Testis (tissue), 2 donors: Measurements from ENCODE around the gene PAX8.

Experiments
- POLR2A ChIP-seq: fragments of 450-650 bp; IDR thresholded peaks from one replicate; pipeline ENCODE4 v1.6.1; 2017; ENCODE audit warnings: antibody characterized with exemption, mild to moderate bottlenecking, moderate library complexity
- TF ChIP-seq, protein P1 (sequence below), 3 experiments: fragments of 450-650 bp in 2 of 3; fragments of 200-600 bp in 1 of 3; sonication (generic) in 1 of 3; IDR thresholded peaks; one replicate each; pipeline ENCODE4 v1.5.1; 2016 to 2019; ENCODE audit warnings: antibody characterized with exemption in 3 of 3, mild to moderate bottlenecking in 2 of 3, moderate library complexity in 1 of 3

DNA sequence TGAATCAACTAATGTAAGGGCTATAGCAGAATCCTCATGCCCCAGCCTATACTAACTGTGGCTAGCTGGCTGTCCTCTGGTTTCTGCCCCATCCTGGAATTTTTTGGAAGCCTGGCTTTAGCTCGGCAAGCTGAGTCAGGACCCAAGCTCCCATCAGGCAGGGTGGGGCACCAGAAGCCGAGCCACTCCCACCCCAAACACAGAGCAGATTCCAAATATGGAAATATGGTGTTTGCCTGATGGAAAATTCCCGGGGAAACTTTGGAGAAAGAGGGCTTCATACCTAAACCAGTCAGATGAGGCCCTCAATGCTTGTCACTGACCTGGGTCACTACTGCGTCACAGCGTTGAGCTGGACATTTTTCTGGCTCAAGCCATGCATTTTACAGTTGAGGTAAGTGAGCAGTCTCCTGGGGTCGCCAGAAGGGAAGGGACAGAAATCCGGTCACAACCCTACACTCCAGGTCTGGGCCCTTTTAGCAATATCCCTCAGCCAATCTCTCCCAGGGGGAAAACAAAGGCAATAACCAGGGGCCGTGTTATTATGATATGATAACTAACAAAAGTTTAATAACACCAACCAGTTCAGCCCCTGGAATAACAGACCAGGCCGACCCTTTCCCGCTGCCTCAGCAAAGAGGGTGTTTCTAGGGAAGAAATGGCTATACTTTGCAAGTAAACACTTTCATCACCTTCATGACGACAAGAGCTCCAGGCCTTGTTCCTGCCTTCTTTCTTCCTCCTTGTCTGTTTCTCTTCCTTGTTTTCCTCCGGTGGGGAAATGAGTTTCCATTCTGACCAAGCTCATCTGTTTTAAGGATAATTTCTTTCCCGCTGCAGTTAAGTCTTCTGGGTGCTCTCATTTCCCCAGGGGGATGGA lies 67.3 kb downstream of the PAX8 start:
- TF ChIP-seq POLR2A, result no peak
- TF ChIP-seq, protein P1, sequence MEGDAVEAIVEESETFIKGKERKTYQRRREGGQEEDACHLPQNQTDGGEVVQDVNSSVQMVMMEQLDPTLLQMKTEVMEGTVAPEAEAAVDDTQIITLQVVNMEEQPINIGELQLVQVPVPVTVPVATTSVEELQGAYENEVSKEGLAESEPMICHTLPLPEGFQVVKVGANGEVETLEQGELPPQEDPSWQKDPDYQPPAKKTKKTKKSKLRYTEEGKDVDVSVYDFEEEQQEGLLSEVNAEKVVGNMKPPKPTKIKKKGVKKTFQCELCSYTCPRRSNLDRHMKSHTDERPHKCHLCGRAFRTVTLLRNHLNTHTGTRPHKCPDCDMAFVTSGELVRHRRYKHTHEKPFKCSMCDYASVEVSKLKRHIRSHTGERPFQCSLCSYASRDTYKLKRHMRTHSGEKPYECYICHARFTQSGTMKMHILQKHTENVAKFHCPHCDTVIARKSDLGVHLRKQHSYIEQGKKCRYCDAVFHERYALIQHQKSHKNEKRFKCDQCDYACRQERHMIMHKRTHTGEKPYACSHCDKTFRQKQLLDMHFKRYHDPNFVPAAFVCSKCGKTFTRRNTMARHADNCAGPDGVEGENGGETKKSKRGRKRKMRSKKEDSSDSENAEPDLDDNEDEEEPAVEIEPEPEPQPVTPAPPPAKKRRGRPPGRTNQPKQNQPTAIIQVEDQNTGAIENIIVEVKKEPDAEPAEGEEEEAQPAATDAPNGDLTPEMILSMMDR (IDR thresholded peaks at IDR 0.05), result no peak
